AG10803 (cell line): Measurements from ENCODE around the gene HSD17B14.

Source experiments
- DNase-seq: peaks from one replicate; pipeline ENCODE4 v3.0.0; 2010; ENCODE audit warnings: low read depth
- H3K4me3 ChIP-seq: 2 replicates; pipeline ENCODE4 v1.5.1; 2011; ENCODE audit warnings: mild to moderate bottlenecking, low read length, control low read depth
- CTCF ChIP-seq: conservative IDR thresholded peaks from 2 replicates; pipeline ENCODE4 v1.5.1; 2011; ENCODE audit warnings: mild to moderate bottlenecking, low read length, control low read depth, inconsistent platforms

The HSD17B14 gene

GRCh38 chr19:48813123-48813913 is 23.0 kb downstream of the HSD17B14 start:
- DNase-seq: no peak
- no peak; the same call in 1 of the 2 replicates for TF ChIP-seq CTCF
- H3K4me3 ChIP-seq: no peak overlapping the region

DNA sequence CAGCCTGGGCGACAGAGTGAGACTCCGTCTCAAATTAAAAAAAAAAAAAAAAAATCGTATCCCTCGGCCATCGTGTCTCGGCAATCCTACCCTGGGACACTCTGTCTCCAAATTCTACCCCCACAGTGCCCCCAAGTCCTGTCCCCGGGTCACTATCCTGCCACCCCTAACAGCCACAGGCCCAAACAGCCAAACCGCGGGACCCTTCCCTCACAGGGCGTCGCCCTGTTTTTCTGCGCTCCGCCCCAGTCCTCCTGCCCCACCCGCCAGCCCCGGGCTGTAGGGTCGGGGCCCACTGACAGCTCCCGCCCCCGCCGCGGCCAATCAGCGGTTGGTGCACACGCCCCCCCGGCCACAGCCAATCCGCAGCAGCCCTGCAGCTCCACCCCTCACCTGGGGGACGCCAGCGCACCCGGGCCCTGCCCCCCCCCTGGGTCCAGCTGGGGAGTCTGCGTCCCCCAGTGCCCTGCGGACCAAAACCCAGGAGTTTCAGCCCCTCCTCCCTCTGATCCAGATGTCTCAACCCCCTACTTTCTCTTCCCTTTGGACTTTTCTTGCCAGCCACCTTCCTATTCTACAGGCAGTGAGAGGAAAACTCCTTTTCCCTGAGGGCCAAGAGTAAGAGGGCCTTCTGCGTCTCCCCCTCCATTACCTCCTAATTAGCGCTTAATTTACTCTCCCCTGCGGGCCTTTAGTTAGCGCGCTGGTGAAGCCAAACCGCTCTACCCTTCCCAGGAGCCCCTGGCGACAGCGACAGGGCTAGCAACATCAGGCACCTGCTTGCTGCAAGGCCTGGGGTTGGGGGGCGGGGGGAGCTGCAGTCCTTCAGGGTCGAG is 24.0 kb downstream of the HSD17B14 start:
- peak overlapping the region; percentile 74 for H3K4me3 ChIP-seq
- TF ChIP-seq CTCF: no peak
- peak; percentile 67 for DNase-seq

DNA sequence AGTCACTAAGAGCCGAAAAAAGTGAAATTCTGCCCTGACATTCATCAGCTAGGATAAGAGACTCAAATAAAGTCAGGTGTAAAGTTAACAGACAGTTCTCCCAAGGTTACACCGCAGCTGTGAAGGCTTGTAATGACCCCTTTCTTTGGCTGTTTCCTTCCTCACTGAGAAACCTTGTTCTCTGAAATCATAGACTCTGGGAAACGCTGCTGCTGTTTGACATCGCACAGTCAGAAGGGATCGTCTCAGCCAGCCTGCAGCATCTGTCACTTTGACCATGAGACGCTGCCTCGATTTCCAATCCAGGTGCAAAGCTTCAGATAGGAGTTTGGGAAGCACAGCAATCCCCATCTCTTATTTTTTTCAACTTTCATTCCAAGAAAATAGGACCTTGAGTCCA is 26.1 kb downstream of the HSD17B14 start:
- no peak for DNase-seq
- no peak for TF ChIP-seq CTCF

GRCh38 chr19:48807590-48808308 is 28.5 kb downstream of the HSD17B14 start:
- TF ChIP-seq CTCF: no peak
- DNase-seq: no peak
- H3K4me3 ChIP-seq: no peak overlapping the region

More for the DNA sequence above, 26.1 kb downstream of the HSD17B14 start:
- H3K4me3 ChIP-seq: peak overlapping the region; percentile 74

GRCh38 chr19:48806818-48807589 is 29.3 kb downstream of the HSD17B14 start:
- DNase-seq: peak; percentile 37
- TF ChIP-seq CTCF: no peak

DNA sequence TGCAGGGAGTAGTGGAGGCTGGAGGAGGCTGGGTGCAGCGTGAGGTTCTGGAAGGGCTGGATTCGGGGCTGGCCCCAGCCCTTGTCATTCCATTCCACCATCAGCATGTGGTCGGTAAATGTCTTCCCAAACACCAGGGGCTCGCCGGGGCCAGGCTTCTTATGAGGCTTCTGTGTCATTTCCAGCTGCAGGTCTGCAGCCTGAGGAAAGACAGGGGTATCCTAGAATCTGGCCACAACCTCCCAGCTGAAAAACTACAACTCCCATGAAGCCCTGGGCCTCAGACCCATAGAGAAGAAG is 29.8 kb downstream of the HSD17B14 start:
- DNase-seq: no peak
- no peak overlapping the region for H3K4me3 ChIP-seq
- TF ChIP-seq CTCF: no peak

More at GRCh38 chr19:48806818-48807589, 29.3 kb downstream of the HSD17B14 start:
- H3K4me3 ChIP-seq: no peak overlapping the region
